SKM-1 treated with dmso at 0.1 percent for 144 hours (cell line): ENCODE measurements around the gene RBMY1F.
"Not testable (repeated sequence)": the region's sequence is repeated elsewhere in the genome, so short reads cannot be mapped to it uniquely, and the experiment has no call there.

Experiments used
- DNase-seq: peaks from one replicate; lab custom pipeline; 2025; ENCODE audit not compliant: unreplicated experiment; lab: John Stamatoyannopoulos, UW

Gene RBMY1F

GRCh38 chrY:22182823-22183222 lies at the start of gene RBMY1F:
Gene RBMY1F (minus strand): TSS chrY:22182923. CDS start chrY:22180969, 1,954 bp downstream.
- DNase-seq, result not testable (repeated sequence)

GRCh38 chrY:22151144-22151543 lies 31.6 kb downstream of the RBMY1F start:
- DNase-seq, result not testable (repeated sequence)

- not testable (repeated sequence) for DNase-seq
Measured at GRCh38 chrY:22141011-22141695, 41.6 kb downstream of the RBMY1F start.

- not testable (repeated sequence) for DNase-seq
Measured at GRCh38 chrY:22134719-22135118, 48.0 kb downstream of the RBMY1F start.

- DNase-seq, result not testable (repeated sequence)
Measured at GRCh38 chrY:22130494-22130893, 52.2 kb downstream of the RBMY1F start.
